Peyer's patch (tissue), 4 donors: ENCODE data around the gene BST1. TPM values are rescaled to one million over a fixed set of nuclear protein-coding genes. Genes with fewer than 3 reads are reported as not detected.
A peak's percentile ranks its signal among the peaks of the same experiment; 100 is the strongest.
"Not testable (repeated sequence)": the region's sequence is repeated elsewhere in the genome, so short reads cannot be mapped to it uniquely, and the experiment has no call there.

Experiments
- DNase-seq, 3 donors: peaks; one replicate each; pipeline ENCODE4 v3.0.0-alpha.2; 2017 to 2019
- H3K27ac ChIP-seq, 4 donors: fragments of 200-600 bp; sonication (generic); one replicate each; pipeline ENCODE4 v1.5.1; 2016 to 2019
- H3K27me3 ChIP-seq, 2 donors: fragments of 200-600 bp; sonication (generic); one replicate each; pipeline ENCODE4 v1.5.1; 2019
- H3K36me3 ChIP-seq, 3 donors: fragments of 200-600 bp; sonication (generic); one replicate each; pipeline ENCODE4 v1.5.1; 2016 to 2019
- H3K4me1 ChIP-seq, 4 donors: fragments of 200-600 bp; sonication (generic); one replicate each; pipeline ENCODE4 v1.5.1; 2016 to 2019
- H3K4me3 ChIP-seq, 4 donors: fragments of 200-600 bp; sonication (generic); 1 replicate in 3 of 4; 2 replicates in 1 of 4; pipeline ENCODE4 v1.5.1; 2016 to 2019; ENCODE audit warnings: mild to moderate bottlenecking in 1 of 4
- H3K9me3 ChIP-seq, 4 donors: fragments of 200-600 bp; sonication (generic); one replicate each; pipeline ENCODE4 v1.5.1; 2016 to 2019; ENCODE audit warnings: mild to moderate bottlenecking in 1 of 4
- POLR2A ChIP-seq, 2 donors: fragments of 450-650 bp; IDR thresholded peaks; one replicate each; pipeline ENCODE4 v1.5.1; 2017; ENCODE audit warnings: antibody characterized with exemption in 2 of 2, mild to moderate bottlenecking in 2 of 2, moderate library complexity in 2 of 2
- total RNA-seq, 4 donors: library from RNA; depleted of rRNA; stranded (reverse); fragments of >200 nt; gene quantifications; one replicate each; pipeline ENCODE4 v1.1.0, GENCODE V29; 2016
- TF ChIP-seq, protein P1 (sequence below), 6 experiments: fragments of 450-650 bp in 4 of 6; fragments of 200-600 bp in 2 of 6; sonication (generic) in 1 of 6; IDR thresholded peaks; one replicate each; pipeline ENCODE4 v1.5.1; 2017 to 2019; ENCODE audit warnings: antibody characterized with exemption in 6 of 6, mild to moderate bottlenecking in 3 of 6, moderate library complexity in 1 of 6

Gene BST1
- total RNA-seq, 4 donors from 2014 or later: 7.4 to 62.5 (median 40.2) TPM

- Histone ChIP-seq H3K9me3 (no peaks in the 10 kb centered on the region), H3K27ac (no peak overlapping the region), H3K4me1 (peaks cover 0 to 9% (median 0%) of the 10 kb centered on the region in 4 donors), H3K27me3 (no peaks in the 10 kb centered on the region), H3K4me3 (no peak overlapping the region), H3K36me3 (no peaks in the 10 kb centered on the region)
- peak in 2 of 3 donors; percentile 52 to 54 for DNase-seq
- TF ChIP-seq, protein P1, sequence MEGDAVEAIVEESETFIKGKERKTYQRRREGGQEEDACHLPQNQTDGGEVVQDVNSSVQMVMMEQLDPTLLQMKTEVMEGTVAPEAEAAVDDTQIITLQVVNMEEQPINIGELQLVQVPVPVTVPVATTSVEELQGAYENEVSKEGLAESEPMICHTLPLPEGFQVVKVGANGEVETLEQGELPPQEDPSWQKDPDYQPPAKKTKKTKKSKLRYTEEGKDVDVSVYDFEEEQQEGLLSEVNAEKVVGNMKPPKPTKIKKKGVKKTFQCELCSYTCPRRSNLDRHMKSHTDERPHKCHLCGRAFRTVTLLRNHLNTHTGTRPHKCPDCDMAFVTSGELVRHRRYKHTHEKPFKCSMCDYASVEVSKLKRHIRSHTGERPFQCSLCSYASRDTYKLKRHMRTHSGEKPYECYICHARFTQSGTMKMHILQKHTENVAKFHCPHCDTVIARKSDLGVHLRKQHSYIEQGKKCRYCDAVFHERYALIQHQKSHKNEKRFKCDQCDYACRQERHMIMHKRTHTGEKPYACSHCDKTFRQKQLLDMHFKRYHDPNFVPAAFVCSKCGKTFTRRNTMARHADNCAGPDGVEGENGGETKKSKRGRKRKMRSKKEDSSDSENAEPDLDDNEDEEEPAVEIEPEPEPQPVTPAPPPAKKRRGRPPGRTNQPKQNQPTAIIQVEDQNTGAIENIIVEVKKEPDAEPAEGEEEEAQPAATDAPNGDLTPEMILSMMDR (IDR thresholded peaks at IDR 0.05): no peak
- TF ChIP-seq POLR2A (IDR thresholded peaks at IDR 0.05): no peak
Observed at GRCh38 chr4:15718959-15719358, 16.1 kb downstream of the BST1 start.

DNA sequence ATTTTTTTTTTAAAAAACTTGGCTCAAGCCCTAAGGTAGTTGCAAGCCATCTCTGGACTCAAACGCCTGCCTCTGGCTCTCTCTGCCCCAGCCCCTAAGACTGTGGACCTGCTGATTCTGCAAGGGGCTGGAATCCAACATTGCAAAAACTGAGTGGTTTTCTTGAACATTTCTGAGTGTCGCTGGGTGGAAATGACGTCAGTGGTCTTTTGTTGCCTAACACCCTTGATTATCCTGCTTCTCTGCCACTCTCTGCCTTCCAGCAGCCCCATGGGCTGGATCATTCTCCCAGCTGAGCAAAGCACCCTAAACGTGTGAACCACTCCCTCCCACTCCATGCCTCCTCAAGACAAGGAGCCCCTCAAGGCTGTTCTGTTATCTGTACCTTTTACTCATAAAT is 16.6 kb downstream of the BST1 start:
- H3K36me3 ChIP-seq: no peaks in the 10 kb centered on the region
- H3K9me3 ChIP-seq: no peaks in the 10 kb centered on the region
- DNase-seq: no peak
- no peaks in the 10 kb centered on the region for H3K27me3 ChIP-seq
- peaks cover 0 to 9% (median 0%) of the 10 kb centered on the region in 4 donors for H3K4me1 ChIP-seq
- no peak overlapping the region for H3K27ac ChIP-seq
- TF ChIP-seq, protein P1 (IDR thresholded peaks at IDR 0.05): no peak
- no peak for TF ChIP-seq POLR2A (IDR thresholded peaks at IDR 0.05)
- H3K4me3 ChIP-seq: no peak overlapping the region

- Histone ChIP-seq H3K4me3 (no peak overlapping the region), H3K36me3 (no peaks in the 10 kb centered on the region), H3K4me1 (peaks cover 0 to 9% (median 0%) of the 10 kb centered on the region in 4 donors), H3K9me3 (no peaks in the 10 kb centered on the region), H3K27ac (no peak overlapping the region), H3K27me3 (no peaks in the 10 kb centered on the region)
- DNase-seq: no peak
- TF ChIP-seq, protein P1 (IDR thresholded peaks at IDR 0.05): no peak
- TF ChIP-seq POLR2A (IDR thresholded peaks at IDR 0.05): no peak
Observed at GRCh38 chr4:15720851-15721250, 18.0 kb downstream of the BST1 start.

GRCh38 chr4:15725608-15726007 is 22.7 kb downstream of the BST1 start:
- no peaks in the 10 kb centered on the region for H3K9me3 ChIP-seq
- TF ChIP-seq, protein P1 (IDR thresholded peaks at IDR 0.05): no peak
- no peak for TF ChIP-seq POLR2A (IDR thresholded peaks at IDR 0.05)
- DNase-seq: no peak
- no peaks in the 10 kb centered on the region for H3K4me1 ChIP-seq
- H3K27me3 ChIP-seq: no peaks in the 10 kb centered on the region
- H3K27ac ChIP-seq: peak overlapping the region in 1 of 4 donors; percentile 2
- no peak overlapping the region for H3K4me3 ChIP-seq
- H3K36me3 ChIP-seq: no peaks in the 10 kb centered on the region

DNA sequence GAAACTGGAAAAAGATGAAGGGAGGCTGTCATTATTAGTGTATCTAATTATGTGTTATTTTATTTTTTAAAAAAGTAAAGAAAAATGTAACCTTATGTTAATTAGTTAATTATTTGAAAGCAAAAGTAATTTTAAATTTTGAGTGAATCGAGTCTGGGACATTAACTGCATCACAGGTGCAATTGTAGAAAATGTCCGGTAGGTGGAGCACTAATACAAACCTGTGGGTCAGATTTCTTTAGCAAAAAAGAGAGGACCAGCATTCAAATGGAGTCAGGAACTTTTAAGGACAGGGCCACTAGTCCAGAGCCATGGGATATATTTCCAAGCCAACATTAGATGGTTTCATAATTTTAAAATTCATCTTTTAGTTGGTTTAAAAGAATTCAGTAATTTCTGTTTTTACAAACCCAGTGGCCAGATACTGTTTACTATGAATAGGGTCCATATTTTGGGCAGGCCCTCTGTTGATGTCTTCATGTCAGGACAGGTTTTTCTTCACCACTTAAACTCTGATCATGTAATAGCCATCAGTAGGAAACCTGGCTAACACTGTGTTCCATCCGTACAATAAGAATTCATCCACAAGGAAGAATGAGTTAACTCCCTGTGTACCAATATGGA is 27.2 kb downstream of the BST1 start:
- Histone ChIP-seq H3K4me1 (no peaks in the 10 kb centered on the region), H3K4me3 (no peak overlapping the region), H3K36me3 (no peaks in the 10 kb centered on the region), H3K27me3 (no peaks in the 10 kb centered on the region), H3K27ac (no peak overlapping the region), H3K9me3 (no peaks in the 10 kb centered on the region)
- peak in 1 of 3 donors; percentile 61 for DNase-seq
- TF ChIP-seq POLR2A (IDR thresholded peaks at IDR 0.05): no peak
- TF ChIP-seq, protein P1 (IDR thresholded peaks at IDR 0.05): peak; percentile 79 to 92 (median 84)

DNA sequence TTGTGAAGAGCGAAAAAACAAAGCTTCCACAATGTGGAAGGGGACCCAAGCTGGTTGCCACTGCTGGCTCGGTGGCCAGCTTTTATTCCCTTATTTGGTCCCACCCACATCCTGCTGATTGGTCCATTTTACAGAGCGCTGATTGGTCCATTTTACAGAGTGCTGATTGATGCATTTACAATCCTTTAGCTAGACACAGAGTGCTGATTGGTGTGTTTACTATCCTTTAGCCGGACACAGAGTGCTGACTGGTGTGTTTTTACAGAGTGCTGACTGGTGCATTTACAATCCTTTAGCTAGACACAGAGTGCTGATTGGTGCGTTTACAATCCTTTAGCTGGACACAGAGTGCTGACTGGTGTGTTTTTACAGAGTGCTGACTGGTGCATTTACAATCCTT is 30.2 kb downstream of the BST1 start:
- H3K4me1 ChIP-seq, H3K27me3 ChIP-seq, H3K27ac ChIP-seq, H3K36me3 ChIP-seq, DNase-seq, H3K4me3 ChIP-seq, H3K9me3 ChIP-seq: not testable (repeated sequence)
